Fibroblast of lung (primary cell): ENCODE results near the gene SBSN. TPM values are rescaled to one million over a fixed set of nuclear protein-coding genes. Genes with fewer than 3 reads are reported as not detected.
A peak's percentile ranks its signal among the peaks of the same experiment; 100 is the strongest.

ENCODE experiments used
- DNase-seq, 2 donors: peaks; one replicate each; pipeline versions ENCODE4 v3.0.0 to v3.0.0-alpha.2; 2010; ENCODE audit warnings: low read depth in 2 of 2
- H2AFZ ChIP-seq: 2 replicates; pipeline ENCODE4 v1.5.1; 2012; ENCODE audit warnings: low read length, control low read depth, inconsistent platforms
- H3K27ac ChIP-seq: 2 replicates; pipeline ENCODE4 v1.5.1; 2011; ENCODE audit warnings: low read length, control low read depth; ENCODE audit not compliant: insufficient read depth
- H3K27me3 ChIP-seq: 2 replicates; pipeline ENCODE4 v1.5.1; 2011; ENCODE audit warnings: mild to moderate bottlenecking, low read length; ENCODE audit not compliant: control insufficient read depth, insufficient read depth
- H3K36me3 ChIP-seq: 2 replicates; pipeline ENCODE4 v1.5.1; 2011; ENCODE audit warnings: low read length; ENCODE audit not compliant: control insufficient read depth, insufficient read depth
- H3K4me1 ChIP-seq: 2 replicates; pipeline ENCODE4 v1.5.1; 2011; ENCODE audit warnings: low read length; ENCODE audit not compliant: control insufficient read depth, insufficient read depth; ENCODE audit errors: extremely low read depth
- H3K4me2 ChIP-seq: 2 replicates; pipeline ENCODE4 v1.5.1; 2011; ENCODE audit warnings: low read length, control low read depth; ENCODE audit not compliant: insufficient read depth; ENCODE audit errors: extremely low read depth
- H3K4me3 ChIP-seq, 4 experiments: fragments of 200-600 bp in 1 of 4; sonication (generic) in 1 of 4; replicated peaks in 1 of 4; 2 replicates each; pipeline ENCODE4 v1.5.1; 2011 to 2016; ENCODE audit warnings: low read length in 4 of 4, low read depth in 3 of 4, mild to moderate bottlenecking in 3 of 4, control low read depth in 2 of 4, inconsistent platforms in 1 of 4, mixed read lengths in 1 of 4; ENCODE audit not compliant: insufficient read depth in 1 of 4; ENCODE audit errors: control extremely low read depth in 1 of 4
- H3K79me2 ChIP-seq: 2 replicates; pipeline ENCODE4 v1.5.1; 2012; ENCODE audit warnings: mild to moderate bottlenecking, low read length, inconsistent platforms; ENCODE audit not compliant: control insufficient read depth, insufficient read depth
- H3K9ac ChIP-seq: 2 replicates; pipeline ENCODE4 v1.5.1; 2011; ENCODE audit warnings: mild to moderate bottlenecking, low read length, control low read depth; ENCODE audit not compliant: insufficient read depth
- H3K9me3 ChIP-seq: 2 replicates; pipeline ENCODE4 v1.5.1; 2012; ENCODE audit warnings: low read depth, low read length; ENCODE audit not compliant: control insufficient read depth, insufficient read depth
- H4K20me1 ChIP-seq: 2 replicates; pipeline ENCODE4 v1.5.1; 2011; ENCODE audit warnings: low read length; ENCODE audit not compliant: control insufficient read depth, insufficient read depth; ENCODE audit errors: extremely low read depth
- CTCF ChIP-seq, 2 donors: IDR thresholded peaks in 1 of 2; conservative IDR thresholded peaks in 1 of 2; 1 replicate in 1 of 2; 2 replicates in 1 of 2; pipeline ENCODE4 v1.5.1; 2011 to 2012; ENCODE audit warnings: low read length in 2 of 2, control low read depth in 1 of 2, inconsistent platforms in 1 of 2, low read depth in 1 of 2, mild to moderate bottlenecking in 1 of 2
- EZH2 ChIP-seq: IDR thresholded peaks from 2 replicates; pipeline ENCODE4 v1.5.1; 2012; ENCODE audit warnings: low read length, control low read depth, mild to moderate bottlenecking; ENCODE audit errors: missing control alignments
- polyA plus RNA-seq, 2 donors: library from polyadenylated mRNA; depleted of rRNA in 1 of 2; stranded (reverse) in 1 of 2; unstranded in 1 of 2; fragments of >200 nt; gene quantifications; 2 replicates each; pipeline ENCODE4 v1.2.1, GENCODE V29; 2011 to 2012; ENCODE audit warnings: missing spikeins in 1 of 2
- total RNA-seq: library from RNA; depleted of rRNA; stranded (reverse); fragments of >200 nt; gene quantifications from 2 replicates; pipeline ENCODE4 v1.2.1, GENCODE V29; 2014

The SBSN gene
- total and polyA plus RNA-seq, 2 donors (not counting 1 experiment from before 2014, with no cell fraction given), result 1.6 to 4.1 TPM

- no peaks in the 10 kb centered on the region for H3K9me3 ChIP-seq
- no peak overlapping the region for H3K9ac ChIP-seq
- DNase-seq, result no peak
- H2AFZ ChIP-seq, result no peak overlapping the region
- H3K27ac ChIP-seq, result no peak overlapping the region
- no peaks in the 10 kb centered on the region for H4K20me1 ChIP-seq
- TF ChIP-seq EZH2 (no peak), CTCF (conservative IDR thresholded peaks at IDR 0.05 in 1 of 2, IDR thresholded peaks at IDR 0.05 in 1 of 2; ENCODE audit: low read depth in 1 of 2, low read length in 2 of 2) (no peak)
- H3K4me3 ChIP-seq, result no peak overlapping the region
- H3K79me2 ChIP-seq, result no peaks in the 10 kb centered on the region
- H3K36me3 ChIP-seq, result no peaks in the 10 kb centered on the region
- H3K27me3 ChIP-seq, result peaks cover 23% of the 10 kb centered on the region
- H3K4me2 ChIP-seq, result no peak overlapping the region
- H3K4me1 ChIP-seq, result peaks cover 5% of the 10 kb centered on the region
Observed at GRCh38 chr19:35559781-35560180, 31.7 kb upstream of the SBSN start.

DNA sequence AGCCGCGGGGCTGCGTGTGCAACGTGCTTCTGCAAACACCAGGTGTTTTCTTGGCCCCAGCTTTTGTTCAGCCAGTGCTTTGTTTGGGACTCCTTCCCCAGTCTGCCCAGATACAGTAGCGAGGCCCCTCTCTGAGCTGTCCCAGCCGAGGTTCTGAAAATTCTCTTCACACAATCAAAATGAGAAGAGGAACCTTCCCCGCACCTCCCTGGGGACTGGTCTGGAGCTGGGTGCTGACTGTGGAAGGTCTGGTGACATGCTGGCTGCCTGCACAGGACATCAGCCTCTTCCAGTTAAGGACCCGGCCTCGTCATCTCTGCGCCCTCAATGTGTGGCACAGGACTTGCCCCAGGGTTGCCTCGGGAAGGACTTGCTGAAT, 31.2 kb upstream of the SBSN start:
- DNase-seq, result no peak
- Histone ChIP-seq H3K4me3 (no peak overlapping the region), H3K4me1 (peaks cover 5% of the 10 kb centered on the region), H3K9me3 (no peaks in the 10 kb centered on the region), H3K9ac (no peak overlapping the region), H3K36me3 (no peaks in the 10 kb centered on the region), H3K27ac (no peak overlapping the region), H3K27me3 (peaks cover 23% of the 10 kb centered on the region), H3K4me2 (no peak overlapping the region), H2AFZ (no peak overlapping the region), H4K20me1 (no peaks in the 10 kb centered on the region), H3K79me2 (no peaks in the 10 kb centered on the region)
- no peak for TF ChIP-seq EZH2
- TF ChIP-seq CTCF (conservative IDR thresholded peaks at IDR 0.05 in 1 of 2, IDR thresholded peaks at IDR 0.05 in 1 of 2; ENCODE audit: low read depth in 1 of 2, low read length in 2 of 2), result no peak

- H3K36me3 ChIP-seq, result no peaks in the 10 kb centered on the region
- no peak for DNase-seq
- no peak overlapping the region for H3K4me2 ChIP-seq
- no peaks in the 10 kb centered on the region for H3K9me3 ChIP-seq
- H3K9ac ChIP-seq, result no peak overlapping the region
- no peak overlapping the region for H2AFZ ChIP-seq
- H4K20me1 ChIP-seq, result no peaks in the 10 kb centered on the region
- TF ChIP-seq EZH2, result no peak
- TF ChIP-seq CTCF (conservative IDR thresholded peaks at IDR 0.05 in 1 of 2, IDR thresholded peaks at IDR 0.05 in 1 of 2; ENCODE audit: low read depth in 1 of 2, low read length in 2 of 2), result no peak
- peaks cover 5% of the 10 kb centered on the region for H3K4me1 ChIP-seq
- H3K27ac ChIP-seq, result no peak overlapping the region
- H3K79me2 ChIP-seq, result no peaks in the 10 kb centered on the region
- peak overlapping the region in 2 of 4 experiments; percentile 24 to 42 for H3K4me3 ChIP-seq
- peaks cover 23% of the 10 kb centered on the region for H3K27me3 ChIP-seq
Observed at GRCh38 chr19:35558400-35559280, 30.5 kb upstream of the SBSN start.
